Astrocyte of the cerebellum (primary cell): ENCODE measurements around the gene METTL15.
A peak's percentile ranks its signal among the peaks of the same experiment; 100 is the strongest.

Source experiments
- DNase-seq: peaks from one replicate; pipeline ENCODE4 v3.0.0-alpha.2; 2011; ENCODE audit warnings: low read depth
- H3K4me3 ChIP-seq: 2 replicates; pipeline ENCODE4 v1.5.1; 2011; ENCODE audit warnings: mild to moderate bottlenecking, low read depth, low read length, moderate library complexity
- in situ Hi-C: cut with HindIII; loops from 2 replicates; pipeline ENCODE4 v1.10.0; 2017; ENCODE audit warnings: low sequenced_read_pairs
- TF ChIP-seq, protein P1 (sequence below): IDR thresholded peaks from 2 replicates; pipeline ENCODE4 v1.5.1; 2012; ENCODE audit warnings: low read length, low read depth, moderate library complexity, mild to moderate bottlenecking; ENCODE audit errors: missing control alignments

METTL15 gene

DNA sequence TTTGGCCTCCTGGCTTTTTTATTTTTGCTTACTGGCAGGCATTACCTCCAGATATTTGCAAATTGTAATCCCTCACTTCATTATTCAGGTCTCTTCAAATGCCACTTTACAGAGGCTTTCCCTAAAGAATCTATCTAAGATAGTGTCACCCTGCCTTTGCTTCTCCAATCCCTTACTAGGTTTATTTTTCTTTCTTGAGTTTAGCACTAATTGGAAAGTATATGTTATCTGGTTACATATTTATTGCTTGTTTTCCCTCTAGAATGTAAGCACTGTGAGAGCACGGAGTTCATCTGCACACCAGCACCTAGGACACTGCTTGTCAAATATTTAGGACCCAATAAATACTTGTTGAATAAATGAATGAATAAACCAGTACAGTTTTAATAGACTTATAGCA lies 3.8 kb upstream of the METTL15 start:
- no peak for DNase-seq
- no peak overlapping the region for H3K4me3 ChIP-seq
- TF ChIP-seq, protein P1, sequence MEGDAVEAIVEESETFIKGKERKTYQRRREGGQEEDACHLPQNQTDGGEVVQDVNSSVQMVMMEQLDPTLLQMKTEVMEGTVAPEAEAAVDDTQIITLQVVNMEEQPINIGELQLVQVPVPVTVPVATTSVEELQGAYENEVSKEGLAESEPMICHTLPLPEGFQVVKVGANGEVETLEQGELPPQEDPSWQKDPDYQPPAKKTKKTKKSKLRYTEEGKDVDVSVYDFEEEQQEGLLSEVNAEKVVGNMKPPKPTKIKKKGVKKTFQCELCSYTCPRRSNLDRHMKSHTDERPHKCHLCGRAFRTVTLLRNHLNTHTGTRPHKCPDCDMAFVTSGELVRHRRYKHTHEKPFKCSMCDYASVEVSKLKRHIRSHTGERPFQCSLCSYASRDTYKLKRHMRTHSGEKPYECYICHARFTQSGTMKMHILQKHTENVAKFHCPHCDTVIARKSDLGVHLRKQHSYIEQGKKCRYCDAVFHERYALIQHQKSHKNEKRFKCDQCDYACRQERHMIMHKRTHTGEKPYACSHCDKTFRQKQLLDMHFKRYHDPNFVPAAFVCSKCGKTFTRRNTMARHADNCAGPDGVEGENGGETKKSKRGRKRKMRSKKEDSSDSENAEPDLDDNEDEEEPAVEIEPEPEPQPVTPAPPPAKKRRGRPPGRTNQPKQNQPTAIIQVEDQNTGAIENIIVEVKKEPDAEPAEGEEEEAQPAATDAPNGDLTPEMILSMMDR, result no peak
- in situ Hi-C loops, result no loop called here

DNA sequence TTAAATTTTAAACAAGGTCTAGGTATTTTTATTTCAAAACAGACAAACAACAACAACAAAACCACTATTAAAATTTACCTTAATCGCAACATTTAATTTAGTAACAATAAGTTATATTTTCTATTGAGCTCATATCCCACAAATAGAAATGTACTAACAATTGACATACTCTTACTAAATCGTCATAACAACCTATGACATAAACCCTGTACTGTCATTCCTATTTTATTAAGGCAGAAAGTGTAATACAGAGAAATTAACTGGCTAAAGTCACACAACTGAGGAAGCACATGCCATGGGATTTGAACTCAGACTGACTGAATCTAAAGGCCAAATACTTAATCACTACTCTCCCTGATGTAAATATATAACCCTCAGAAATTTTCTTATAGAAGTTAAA lies 3.2 kb upstream of the METTL15 start:
- TF ChIP-seq, protein P1, result no peak
- no peak overlapping the region for H3K4me3 ChIP-seq
- DNase-seq, result no peak
- in situ Hi-C loops, result no loop called here

DNA sequence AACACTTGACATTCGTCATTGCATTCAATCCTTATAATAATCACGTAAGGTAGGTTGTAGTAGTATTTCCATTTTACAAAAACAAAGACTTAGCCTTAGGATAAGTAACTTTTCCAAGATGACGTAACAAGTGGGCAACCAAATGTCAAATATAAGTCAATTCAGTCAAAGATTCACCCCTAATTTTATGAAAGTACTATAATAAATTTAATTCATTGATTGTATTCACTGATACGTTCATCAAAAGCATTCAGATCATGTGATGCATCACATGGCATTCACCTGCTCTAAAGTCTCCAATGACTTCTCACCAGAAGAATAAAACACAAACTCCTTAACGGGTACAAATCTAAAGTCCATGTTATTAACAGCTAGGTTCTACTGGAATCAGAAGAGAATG lies 2.3 kb upstream of the METTL15 start:
- DNase-seq, result no peak
- TF ChIP-seq, protein P1, result no peak
- no peak overlapping the region for H3K4me3 ChIP-seq
- in situ Hi-C loops, result no loop called here

DNA sequence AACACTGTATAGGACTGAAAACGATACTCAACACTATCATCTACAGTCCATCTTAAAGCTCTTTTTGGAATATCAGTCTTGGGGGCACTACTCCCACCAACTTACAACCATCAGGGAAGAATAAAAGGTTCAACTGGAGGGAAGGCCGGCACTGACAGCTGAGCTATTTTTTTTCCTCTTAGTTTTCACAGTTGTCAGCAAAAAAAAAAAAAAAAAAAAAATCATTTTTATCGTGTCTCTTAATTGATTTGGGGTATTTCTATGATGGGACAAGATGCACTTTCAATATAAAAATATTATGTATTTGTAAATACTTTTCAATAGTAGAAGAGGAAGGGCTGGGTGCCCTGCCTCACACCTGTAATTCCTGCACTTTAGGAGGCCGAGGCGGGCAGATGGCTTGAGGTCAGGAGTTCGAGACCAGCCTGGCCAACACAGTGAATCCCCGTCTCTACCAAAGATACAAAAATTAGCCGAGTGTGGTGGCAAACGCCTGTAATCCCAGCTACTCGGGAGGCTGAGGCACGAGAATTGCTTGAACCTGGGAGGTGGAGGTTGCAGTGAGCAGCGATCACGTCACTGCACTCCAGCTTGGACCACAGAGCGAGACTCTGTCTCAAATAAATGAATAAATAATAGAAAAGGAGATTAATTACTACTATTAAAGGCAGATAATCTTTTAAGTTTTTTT lies 1.7 kb upstream of the METTL15 start:
- in situ Hi-C loops, result no loop called here
- no peak for DNase-seq
- peak overlapping the region; percentile 73 for H3K4me3 ChIP-seq
- TF ChIP-seq, protein P1, result no peak

- TF ChIP-seq, protein P1, result no peak
- no peak for DNase-seq
- in situ Hi-C loops, result no loop called here
- H3K4me3 ChIP-seq, result peak overlapping the region; percentile 73
Observed at GRCh38 chr11:28107191-28107749, 918 bp upstream of the METTL15 start.

DNA sequence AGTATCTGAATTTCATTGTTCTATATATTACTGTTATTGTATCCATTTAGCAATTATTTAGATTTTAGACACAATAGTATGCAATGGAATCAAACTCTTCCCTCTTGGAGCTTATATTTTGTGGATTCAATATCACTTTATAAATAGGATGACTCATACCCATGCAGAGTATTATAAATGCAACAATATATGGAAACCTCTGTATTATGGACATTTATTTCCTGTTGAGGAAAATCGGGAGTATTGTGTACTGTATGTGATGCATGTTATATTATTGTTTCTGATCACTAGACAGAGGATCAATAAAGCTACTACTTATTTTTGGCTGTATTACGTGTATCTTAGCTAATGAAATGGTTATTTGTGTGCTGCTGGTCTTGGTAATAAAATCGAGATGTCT lies 770 bp downstream of the METTL15 start:
- H3K4me3 ChIP-seq, result peak overlapping the region; percentile 73
- in situ Hi-C loops, result no loop called here
- no peak for DNase-seq
- TF ChIP-seq, protein P1, result no peak
